Ishikawa (cell line): ENCODE results near the gene TOMM34.

Experiments used
- CEBPB ChIP-seq: IDR thresholded peaks from 2 replicates; pipeline ENCODE4 v1.6.1; 2012
- CREB1 ChIP-seq: IDR thresholded peaks from 2 replicates; pipeline ENCODE4 v1.6.1; 2012; ENCODE audit warnings: low read depth
- EGR1 ChIP-seq: IDR thresholded peaks from 2 replicates; pipeline ENCODE4 v1.6.1; 2012
- EP300 ChIP-seq: IDR thresholded peaks from 2 replicates; pipeline ENCODE4 v1.6.1; 2012; ENCODE audit warnings: borderline replicate concordance
- FOXM1 ChIP-seq: IDR thresholded peaks from 2 replicates; pipeline ENCODE4 v1.6.1; 2012; ENCODE audit warnings: low read depth, borderline replicate concordance
- NFIC ChIP-seq: IDR thresholded peaks from 2 replicates; pipeline ENCODE4 v1.6.1; 2012
- RAD21 ChIP-seq: IDR thresholded peaks from 2 replicates; pipeline ENCODE4 v1.6.1; 2012; ENCODE audit warnings: low read depth
- TAF1 ChIP-seq: IDR thresholded peaks from 2 replicates; pipeline ENCODE4 v1.6.1; 2012; ENCODE audit warnings: low read depth, mild to moderate bottlenecking
- TCF12 ChIP-seq: IDR thresholded peaks from 2 replicates; pipeline ENCODE4 v1.6.1; 2012; ENCODE audit warnings: low read depth
- TEAD4 ChIP-seq: IDR thresholded peaks from 2 replicates; pipeline ENCODE4 v1.6.1; 2012
- YY1 ChIP-seq: IDR thresholded peaks from 2 replicates; pipeline ENCODE4 v1.6.1; 2012; ENCODE audit warnings: low read depth
- ZBTB7A ChIP-seq: IDR thresholded peaks from 2 replicates; pipeline ENCODE4 v1.6.1; 2012; ENCODE audit warnings: low read depth
- TF ChIP-seq, protein P1 (sequence below): IDR thresholded peaks from 2 replicates; pipeline ENCODE4 v1.6.1; 2012
- TF ChIP-seq, protein P2 (sequence below): IDR thresholded peaks from 2 replicates; pipeline ENCODE4 v1.6.1; 2012
- TF ChIP-seq, protein P3 (sequence below): IDR thresholded peaks from 2 replicates; pipeline ENCODE4 v1.6.1; 2012; ENCODE audit warnings: low read depth, mild to moderate bottlenecking

The TOMM34 gene

DNA sequence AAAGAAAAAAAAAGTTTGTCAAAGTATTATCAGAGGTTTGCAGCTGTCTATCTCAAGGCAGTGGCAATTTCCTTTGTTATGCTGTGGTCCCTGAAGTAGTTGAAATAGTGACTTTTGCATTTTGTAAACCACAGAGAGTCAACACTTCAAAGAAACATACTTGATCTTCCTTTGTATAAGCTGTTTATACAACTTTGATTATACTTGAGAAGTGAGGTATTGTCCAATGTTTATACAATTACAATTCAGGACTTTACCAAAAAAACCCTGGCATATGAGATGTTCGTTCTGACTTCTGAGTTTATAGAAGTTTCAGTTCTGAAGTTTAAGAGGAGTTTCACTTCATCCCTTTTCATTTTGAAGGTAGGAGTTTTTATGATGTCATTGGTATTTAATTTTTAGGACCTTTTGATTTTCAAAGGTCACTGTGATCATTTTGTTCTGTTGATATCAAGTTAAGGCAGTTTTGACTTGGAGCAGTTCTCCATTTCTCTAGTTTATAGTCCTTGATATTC is 10.1 kb upstream of the TOMM34 start:
- no peak for TF ChIP-seq EGR1
- TF ChIP-seq EP300, result no peak
- TF ChIP-seq, protein P1, sequence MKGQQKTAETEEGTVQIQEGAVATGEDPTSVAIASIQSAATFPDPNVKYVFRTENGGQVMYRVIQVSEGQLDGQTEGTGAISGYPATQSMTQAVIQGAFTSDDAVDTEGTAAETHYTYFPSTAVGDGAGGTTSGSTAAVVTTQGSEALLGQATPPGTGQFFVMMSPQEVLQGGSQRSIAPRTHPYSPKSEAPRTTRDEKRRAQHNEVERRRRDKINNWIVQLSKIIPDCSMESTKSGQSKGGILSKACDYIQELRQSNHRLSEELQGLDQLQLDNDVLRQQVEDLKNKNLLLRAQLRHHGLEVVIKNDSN, result no peak
- TF ChIP-seq NFIC, result no peak
- TF ChIP-seq TAF1, result no peak
- TF ChIP-seq CEBPB, result no peak
- no peak for TF ChIP-seq ZBTB7A
- no peak for TF ChIP-seq YY1
- TF ChIP-seq TEAD4, result no peak
- TF ChIP-seq CREB1, result no peak
- TF ChIP-seq TCF12, result no peak
- TF ChIP-seq RAD21, result no peak
- no peak for TF ChIP-seq FOXM1
- TF ChIP-seq, protein P2, sequence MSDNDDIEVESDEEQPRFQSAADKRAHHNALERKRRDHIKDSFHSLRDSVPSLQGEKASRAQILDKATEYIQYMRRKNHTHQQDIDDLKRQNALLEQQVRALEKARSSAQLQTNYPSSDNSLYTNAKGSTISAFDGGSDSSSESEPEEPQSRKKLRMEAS, result no peak
- TF ChIP-seq, protein P3, sequence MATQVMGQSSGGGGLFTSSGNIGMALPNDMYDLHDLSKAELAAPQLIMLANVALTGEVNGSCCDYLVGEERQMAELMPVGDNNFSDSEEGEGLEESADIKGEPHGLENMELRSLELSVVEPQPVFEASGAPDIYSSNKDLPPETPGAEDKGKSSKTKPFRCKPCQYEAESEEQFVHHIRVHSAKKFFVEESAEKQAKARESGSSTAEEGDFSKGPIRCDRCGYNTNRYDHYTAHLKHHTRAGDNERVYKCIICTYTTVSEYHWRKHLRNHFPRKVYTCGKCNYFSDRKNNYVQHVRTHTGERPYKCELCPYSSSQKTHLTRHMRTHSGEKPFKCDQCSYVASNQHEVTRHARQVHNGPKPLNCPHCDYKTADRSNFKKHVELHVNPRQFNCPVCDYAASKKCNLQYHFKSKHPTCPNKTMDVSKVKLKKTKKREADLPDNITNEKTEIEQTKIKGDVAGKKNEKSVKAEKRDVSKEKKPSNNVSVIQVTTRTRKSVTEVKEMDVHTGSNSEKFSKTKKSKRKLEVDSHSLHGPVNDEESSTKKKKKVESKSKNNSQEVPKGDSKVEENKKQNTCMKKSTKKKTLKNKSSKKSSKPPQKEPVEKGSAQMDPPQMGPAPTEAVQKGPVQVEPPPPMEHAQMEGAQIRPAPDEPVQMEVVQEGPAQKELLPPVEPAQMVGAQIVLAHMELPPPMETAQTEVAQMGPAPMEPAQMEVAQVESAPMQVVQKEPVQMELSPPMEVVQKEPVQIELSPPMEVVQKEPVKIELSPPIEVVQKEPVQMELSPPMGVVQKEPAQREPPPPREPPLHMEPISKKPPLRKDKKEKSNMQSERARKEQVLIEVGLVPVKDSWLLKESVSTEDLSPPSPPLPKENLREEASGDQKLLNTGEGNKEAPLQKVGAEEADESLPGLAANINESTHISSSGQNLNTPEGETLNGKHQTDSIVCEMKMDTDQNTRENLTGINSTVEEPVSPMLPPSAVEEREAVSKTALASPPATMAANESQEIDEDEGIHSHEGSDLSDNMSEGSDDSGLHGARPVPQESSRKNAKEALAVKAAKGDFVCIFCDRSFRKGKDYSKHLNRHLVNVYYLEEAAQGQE, result no peak

DNA sequence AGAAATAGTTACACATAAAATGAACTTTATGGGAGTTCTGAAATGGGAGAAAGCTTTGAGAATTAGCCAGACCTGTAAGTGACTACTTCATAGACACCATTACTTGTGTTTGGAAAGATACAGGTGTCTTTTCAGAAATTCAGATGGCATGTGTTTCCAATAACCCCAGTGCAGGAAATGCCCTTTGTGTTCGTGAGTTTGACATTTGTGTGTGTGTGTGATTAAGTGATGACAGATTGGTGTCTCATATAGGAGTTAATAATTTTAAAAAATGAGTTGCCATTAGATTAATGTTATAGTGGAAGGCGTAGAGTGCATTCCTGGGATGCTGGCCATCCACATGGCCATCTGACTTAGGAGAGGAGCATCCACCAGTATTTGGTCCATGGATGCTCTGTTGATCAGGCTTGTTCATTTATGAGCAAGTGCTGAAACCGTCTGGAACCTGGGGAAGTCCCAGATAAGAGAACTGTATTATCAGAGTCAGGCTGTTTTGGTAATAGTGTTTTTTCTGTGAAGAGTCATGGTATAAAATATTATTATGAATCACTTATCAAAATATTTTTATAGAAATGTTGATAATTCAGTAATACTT is 9.2 kb upstream of the TOMM34 start:
- TF ChIP-seq TCF12 (no peak), CREB1 (no peak)
- TF ChIP-seq, protein P2, result no peak

DNA sequence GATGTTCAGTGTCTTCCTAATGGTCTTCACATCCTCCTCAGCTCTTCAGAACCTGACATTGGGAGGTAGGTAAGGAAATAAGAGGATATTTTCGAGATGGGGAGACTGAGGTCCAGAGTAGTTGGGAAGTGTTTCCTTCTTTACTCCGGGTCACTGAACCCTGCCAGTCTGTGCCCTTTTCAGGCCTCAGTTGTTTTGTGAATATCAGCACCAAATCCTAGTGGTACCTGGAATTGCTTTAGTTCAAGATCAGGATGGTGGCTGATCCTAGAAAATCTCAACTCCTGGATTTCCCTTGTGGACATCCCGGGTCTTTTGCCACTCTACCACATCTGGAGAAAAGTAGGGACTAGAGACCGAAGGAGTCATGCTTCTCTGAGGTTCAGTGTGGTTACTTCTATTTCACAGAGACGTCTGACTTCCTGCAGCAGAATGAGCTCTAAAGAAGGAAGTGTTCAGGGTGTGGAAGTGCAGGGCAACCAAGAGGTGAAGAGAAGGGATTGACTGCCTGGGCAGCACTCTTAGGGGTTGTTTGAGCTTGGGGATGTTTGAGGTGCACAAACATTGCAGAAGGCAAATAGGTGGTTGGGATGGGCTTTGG is 7.1 kb upstream of the TOMM34 start:
- no peak for TF ChIP-seq TCF12
- no peak for TF ChIP-seq EP300
- TF ChIP-seq CREB1, result no peak
- no peak for TF ChIP-seq EGR1

DNA sequence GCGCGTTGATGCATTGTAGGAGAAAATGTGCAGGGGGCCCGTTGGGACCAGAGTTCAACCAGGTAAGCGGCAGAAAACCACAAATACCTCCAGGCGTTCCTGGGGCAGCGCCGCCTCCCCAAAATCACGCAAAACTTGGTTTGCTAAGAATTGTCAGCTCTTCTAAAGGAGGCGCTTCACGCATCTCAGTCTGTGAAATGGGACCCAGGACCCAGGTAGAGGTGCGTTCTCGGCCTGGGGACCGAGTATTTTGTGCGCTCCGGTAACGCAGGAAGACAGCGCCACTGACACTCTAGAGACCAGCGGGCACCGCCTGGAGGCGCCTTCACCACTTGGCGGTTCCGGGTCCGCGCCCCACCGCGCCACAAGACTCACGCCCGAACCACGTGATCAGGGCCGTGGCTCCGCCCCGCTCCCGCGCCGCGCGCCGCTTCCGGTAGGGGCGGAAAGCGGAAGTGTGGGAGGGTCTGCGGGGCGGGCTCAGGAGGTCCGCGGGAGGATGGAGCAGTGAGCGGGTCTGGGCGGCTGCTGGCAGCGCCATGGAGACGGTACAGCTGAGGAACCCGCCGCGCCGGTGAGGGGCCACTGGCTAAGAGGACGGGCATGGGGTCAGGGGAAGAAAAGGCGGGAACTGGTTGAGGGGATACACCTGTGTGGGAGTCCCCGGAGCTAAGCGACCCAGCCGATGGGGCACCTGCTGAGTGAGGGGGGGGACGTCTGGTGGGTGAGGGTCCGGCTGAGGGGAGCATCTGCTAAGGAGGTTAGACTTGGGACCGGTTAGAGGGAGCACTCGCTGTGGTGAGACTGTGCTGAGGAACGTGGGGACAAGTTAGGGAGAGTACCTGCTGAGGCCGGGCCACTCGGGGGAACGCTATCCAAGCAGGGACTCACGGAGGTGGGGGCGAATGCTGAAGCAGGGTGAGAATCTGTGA is 6.1 kb upstream of the TOMM34 start, which contains the start of gene STK4:
Gene STK4 (plus strand): TSS at position 483 of the 932 bp plus-strand sequence. CDS start 57 bp downstream, at position 540.
- TF ChIP-seq RAD21 (peak; percentile 32; the same call in 1 of the 2 replicates), TAF1 (peak; percentile 71), CREB1 (no peak), ZBTB7A (peak; percentile 76; the same call in 1 of the 2 replicates), EGR1 (peak; percentile 58; the same call in 1 of the 2 replicates), NFIC (no peak), TCF12 (peak; percentile 41; the same call in 1 of the 2 replicates), EP300 (no peak), CEBPB (no peak), YY1 (no peak), TEAD4 (no peak), FOXM1 (no peak)
- TF ChIP-seq, protein P2, result peak; percentile 87
- TF ChIP-seq, protein P3, result no peak
- TF ChIP-seq, protein P1, result peak; percentile 97

DNA sequence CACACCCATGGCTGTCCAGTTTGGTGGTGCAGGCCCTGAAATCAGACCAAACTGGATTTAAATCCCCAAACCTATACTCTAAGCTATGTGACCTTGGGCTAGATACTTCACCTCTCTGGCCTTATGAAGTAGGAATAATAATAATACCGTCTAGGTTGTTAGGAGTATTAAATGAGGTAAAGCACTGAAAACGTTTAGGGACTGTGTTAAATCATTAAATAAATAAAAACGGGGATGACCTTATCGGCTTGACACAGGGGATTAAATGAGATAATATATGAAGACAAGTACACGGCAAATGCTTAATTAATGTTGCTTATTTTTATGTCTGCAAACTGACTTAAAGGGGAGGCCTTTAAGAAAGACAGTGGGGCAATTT is 5.4 kb upstream of the TOMM34 start:
- TF ChIP-seq CEBPB (no peak), TEAD4 (no peak), EP300 (no peak), CREB1 (no peak), TAF1 (no peak)
- TF ChIP-seq, protein P2, result no peak
- TF ChIP-seq, protein P1, result no peak
